NK-92 (cell line): ENCODE data around the gene RIPOR2.
A peak's percentile ranks its signal among the peaks of the same experiment; 100 is the strongest.
"Not testable (repeated sequence)": the region's sequence is repeated elsewhere in the genome, so short reads cannot be mapped to it uniquely, and the experiment has no call there.

Experiments used
- DNase-seq: peaks from one replicate; lab custom pipeline; 2025; ENCODE audit not compliant: unreplicated experiment; lab: John Stamatoyannopoulos, UW

The RIPOR2 gene

GRCh38 chr6:24775520-24776058, 160.2 kb downstream of the RIPOR2 start:
- DNase-seq: no peak

GRCh38 chr6:24774696-24775519, 160.9 kb downstream of the RIPOR2 start, which contains the start of gene GMNN:
Gene GMNN, plus strand, starts transcription at chr6:24774937. Its CDS starts 2,310 bp downstream, at chr6:24777247.
- DNase-seq: peak; percentile 89

GRCh38 chr6:24768361-24768760, 167.4 kb downstream of the RIPOR2 start:
- DNase-seq: no peak

GRCh38 chr6:24766680-24767462, 168.9 kb downstream of the RIPOR2 start:
- DNase-seq: no peak

- not testable (repeated sequence) for DNase-seq
Observed at GRCh38 chr6:24765968-24766367, 169.8 kb downstream of the RIPOR2 start.

GRCh38 chr6:24764833-24765828, 170.6 kb downstream of the RIPOR2 start:
- not testable (repeated sequence) for DNase-seq

GRCh38 chr6:24763578-24763977, 172.2 kb downstream of the RIPOR2 start:
- no peak for DNase-seq

- no peak for DNase-seq
Observed at GRCh38 chr6:24761851-24762250, 173.9 kb downstream of the RIPOR2 start.

- no peak for DNase-seq
Observed at GRCh38 chr6:24761193-24761835, 174.4 kb downstream of the RIPOR2 start.

GRCh38 chr6:24760210-24760609, 175.6 kb downstream of the RIPOR2 start:
- no peak for DNase-seq

GRCh38 chr6:24759718-24760117, 176.0 kb downstream of the RIPOR2 start:
- no peak for DNase-seq

- DNase-seq: no peak
Observed at GRCh38 chr6:24757611-24758010, 178.1 kb downstream of the RIPOR2 start.

- no peak for DNase-seq
Observed at GRCh38 chr6:24755279-24755678, 180.5 kb downstream of the RIPOR2 start.

GRCh38 chr6:24754378-24754777, 181.4 kb downstream of the RIPOR2 start:
- DNase-seq: not testable (repeated sequence)
